K562 (cell line): ENCODE results near the gene DNMT1. TPM values are rescaled to one million over a fixed set of nuclear protein-coding genes. Genes with fewer than 3 reads are reported as not detected.

Source experiments
- ARID3B ChIP-seq: fragments of 250-450 bp; sonication (Bioruptor Pico); IDR thresholded peaks from 2 replicates; pipeline ENCODE4 v1.4.0; 2020; ENCODE audit warnings: borderline replicate concordance
- GATAD2A ChIP-seq: fragments of 450-650 bp; IDR thresholded peaks from 2 replicates; pipeline ENCODE4 v1.6.1; 2017
- HBP1 ChIP-seq: fragments of 450-650 bp; formaldehyde crosslinking; IDR thresholded peaks from 2 replicates; pipeline ENCODE4 v1.4.0; 2022; ENCODE audit warnings: missing genetic modification characterization
- IRF2 ChIP-seq: sonication (generic); formaldehyde crosslinking; IDR thresholded peaks from 2 replicates; pipeline ENCODE4 v1.8.1; 2022; ENCODE audit warnings: mild to moderate bottlenecking, missing genetic modification reagents
- LEF1 ChIP-seq: fragments of 450-650 bp; IDR thresholded peaks from 2 replicates; pipeline ENCODE4 v1.6.1; 2016; ENCODE audit warnings: mild to moderate bottlenecking
- POLR2AphosphoS2 ChIP-seq: IDR thresholded peaks from 2 replicates; pipeline ENCODE4 v1.6.1; 2012; ENCODE audit warnings: low read length, improper control_type of control experiment
- SMARCE1 ChIP-seq: fragments of 450-650 bp; IDR thresholded peaks from 2 replicates; pipeline ENCODE4 v1.7.1; 2016; ENCODE audit warnings: mild to moderate bottlenecking
- TAF15 ChIP-seq: fragments of 200-400 bp; formaldehyde crosslinking; IDR thresholded peaks from 2 replicates; pipeline ENCODE4 v1.6.1; 2017; ENCODE audit warnings: mild to moderate bottlenecking, low read depth, low read length, moderate library complexity
- UBTF ChIP-seq, 2 experiments: IDR thresholded peaks; 2 replicates each; pipeline ENCODE4 v1.6.1; 2012; ENCODE audit warnings: improper control_type of control experiment in 2 of 2, low read depth in 2 of 2, low read length in 2 of 2, borderline replicate concordance in 1 of 2
- ZBTB1 ChIP-seq: sonication (generic); formaldehyde crosslinking; IDR thresholded peaks from 2 replicates; pipeline ENCODE4 v1.8.1; 2023; ENCODE audit warnings: missing genetic modification reagents, low read depth, mild to moderate bottlenecking, borderline replicate concordance
- ZBTB40 ChIP-seq, 2 experiments: fragments of 450-650 bp in 1 of 2; sonication (generic) in 1 of 2; formaldehyde crosslinking in 1 of 2; IDR thresholded peaks; 2 replicates each; pipeline versions ENCODE4 v1.7.1 to v1.9.0; 2016 to 2022; ENCODE audit warnings: inconsistent platforms in 1 of 2, mild to moderate bottlenecking in 1 of 2, missing genetic modification reagents in 1 of 2
- ZNF445 ChIP-seq: fragments of 250-450 bp; sonication (Bioruptor Pico); IDR thresholded peaks from 2 replicates; pipeline ENCODE4 v1.4.0; 2020; ENCODE audit warnings: low read depth, mild to moderate bottlenecking, moderate library complexity
- polyA plus RNA-seq, 8 experiments: library from polyadenylated mRNA; depleted of rRNA in 4 of 8; stranded (reverse) in 5 of 8; unstranded in 3 of 8; fragments of >200 nt; fragmentation: Nextera tagmentation in 2 of 8; fragmentation: Illumina TruSeq in 1 of 8; extraction: Ambion mirVana in 2 of 8; extraction: Trizol in 1 of 8; gene quantifications; 2 replicates each; pipeline versions ENCODE4 v1.2.1 to v1.2.3, GENCODE V29; 2011 to 2014; ENCODE audit warnings: inconsistent platforms in 1 of 8, missing spikeins in 1 of 8
- total RNA-seq, 7 experiments: library from RNA; depleted of rRNA in 6 of 7; stranded (reverse); fragments of >200 nt in 6 of 7; fragmentation: Illumina TruSeq in 2 of 7; extraction: Trizol in 2 of 7; gene quantifications; 2 replicates each; pipeline versions ENCODE4 v1.2.1 to v1.2.3, GENCODE V29; 2011 to 2021; ENCODE audit warnings: low replicate concordance in 1 of 7

The DNMT1 gene
- total and polyA plus RNA-seq, 9 of the 15 experiments (the other 6 are each of a cell fraction or from before 2014, with no cell fraction given), result 80.1 to 271 (median 121) TPM

- TF ChIP-seq UBTF (IDR thresholded peaks at IDR 0.05; ENCODE audit: borderline replicate concordance in 1 of 2, low read depth in 2 of 2, low read length in 2 of 2) (0 out of 4 replicates have a peak, but pooled peaks of 1 of the 2 experiments have one; percentile 63), ZBTB40 (IDR thresholded peaks at IDR 0.05) (peak; percentile 76), ZBTB40 (CRISPR knock-in tag; IDR thresholded peaks at IDR 0.05) (no peak), LEF1 (no peak), ARID3B (CRISPR knock-in tag) (no peak), ZBTB1 (CRISPR knock-in tag) (no peak; the same call in 1 of the 2 replicates), GATAD2A (0 out of 2 replicates have a peak, but pooled peaks have one; percentile 41), POLR2AphosphoS2 (no peak; the same call in 1 of the 2 replicates), IRF2 (CRISPR knock-in tag) (no peak), HBP1 (CRISPR knock-in tag) (0 out of 2 replicates have a peak, but pooled peaks have one; percentile 54), TAF15 (no peak), ZNF445 (CRISPR knock-in tag) (no peak), SMARCE1 (no peak)
Observed at GRCh38 chr19:10194500-10195198, at the start of gene DNMT1 (continued).
